Muscle layer of duodenum (tissue), 2 donors: ENCODE results near the gene CIRBP.
"Not testable (repeated sequence)": the region's sequence is repeated elsewhere in the genome, so short reads cannot be mapped to it uniquely, and the experiment has no call there.

ENCODE experiments used
- H3K27ac ChIP-seq: one replicate; pipeline ENCODE4 v1.7.0; 2013; ENCODE audit warnings: mild to moderate bottlenecking, low read length
- H3K27me3 ChIP-seq: one replicate; pipeline ENCODE4 v1.7.0; 2013; ENCODE audit warnings: low read depth, mild to moderate bottlenecking, control low read depth, low read length
- H3K36me3 ChIP-seq, 2 donors: one replicate each; pipeline ENCODE4 v1.7.0; 2013; ENCODE audit warnings: low read length in 2 of 2, control low read depth in 1 of 2, mild to moderate bottlenecking in 1 of 2; ENCODE audit not compliant: insufficient read depth in 2 of 2, control insufficient read depth in 1 of 2
- H3K4me1 ChIP-seq, 2 donors: one replicate each; pipeline ENCODE4 v1.7.0; 2013; ENCODE audit warnings: low read length in 2 of 2, mild to moderate bottlenecking in 2 of 2, control low read depth in 1 of 2, moderate library complexity in 1 of 2; ENCODE audit not compliant: insufficient read depth in 2 of 2, control insufficient read depth in 1 of 2
- H3K4me3 ChIP-seq, 2 donors: one replicate each; pipeline ENCODE4 v1.7.0; 2013; ENCODE audit warnings: low read length in 2 of 2, low read depth in 1 of 2, mild to moderate bottlenecking in 1 of 2
- H3K9me3 ChIP-seq, 2 donors: one replicate each; pipeline ENCODE4 v1.7.0; 2013; ENCODE audit warnings: low read length in 2 of 2, control low read depth in 1 of 2, mild to moderate bottlenecking in 1 of 2; ENCODE audit not compliant: control insufficient read depth in 1 of 2
- donor health status: healthy.

Gene CIRBP

DNA sequence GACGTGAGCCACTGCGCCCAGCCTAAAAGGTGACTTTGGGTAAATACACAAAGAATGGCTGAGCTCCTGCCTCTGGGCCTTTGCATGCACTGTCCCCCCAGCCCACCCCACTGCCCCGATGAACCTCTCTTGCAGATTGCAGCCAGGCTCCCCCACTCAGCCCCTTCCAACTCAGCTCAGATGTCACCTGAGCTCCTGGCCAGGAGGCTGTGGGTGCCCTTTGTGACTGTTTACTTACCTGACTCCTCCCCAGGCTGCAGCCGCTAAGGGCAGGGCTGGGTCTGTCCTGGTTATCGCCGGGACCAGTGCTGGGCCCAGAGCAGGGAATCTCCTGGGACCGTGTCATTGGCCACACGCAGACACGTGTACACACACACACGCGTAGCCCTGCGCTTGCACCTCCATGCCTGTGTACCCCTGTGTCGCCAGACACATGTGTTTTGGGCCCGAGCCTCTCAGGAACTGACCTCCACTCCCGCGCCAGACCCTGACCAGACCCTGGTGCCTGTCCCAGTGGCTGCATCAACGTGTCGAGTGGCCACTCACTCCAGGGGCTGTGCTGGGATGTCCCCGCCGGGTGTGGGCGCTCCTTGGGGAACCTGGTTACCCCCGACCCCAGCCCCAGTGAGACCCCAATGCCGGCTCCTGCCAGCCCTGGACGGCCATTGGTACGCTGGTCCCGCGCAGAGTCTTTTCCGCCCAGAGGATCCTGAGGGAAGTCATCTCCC lies 35.2 kb downstream of the CIRBP start:
- no peaks in the 10 kb centered on the region for H3K27me3 ChIP-seq
- no peak overlapping the region for H3K27ac ChIP-seq
- no peaks in the 10 kb centered on the region for H3K9me3 ChIP-seq
- no peaks in the 10 kb centered on the region for H3K36me3 ChIP-seq
- no peaks in the 10 kb centered on the region for H3K4me1 ChIP-seq
- H3K4me3 ChIP-seq, result no peak overlapping the region

DNA sequence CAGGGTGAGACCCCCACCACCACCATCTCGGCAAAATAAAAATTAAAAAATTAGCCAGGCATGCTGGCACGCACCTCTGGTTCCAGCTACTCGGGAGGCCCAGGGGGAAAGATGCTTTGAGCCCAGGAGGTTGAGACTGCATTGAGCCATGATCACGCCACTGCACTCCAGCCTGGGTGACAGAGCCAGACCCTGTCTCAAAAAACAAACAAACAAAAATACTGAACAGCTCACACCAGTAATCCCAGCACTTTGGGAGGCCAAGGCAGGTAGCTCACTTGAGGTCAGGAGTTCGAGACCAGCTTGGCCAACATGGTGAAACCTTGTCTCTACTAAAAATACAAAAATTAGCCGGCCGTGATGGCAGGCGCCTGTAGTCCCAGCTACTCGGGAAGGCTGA lies 36.2 kb downstream of the CIRBP start:
- not testable (repeated sequence) for H3K27me3 ChIP-seq, H3K9me3 ChIP-seq, H3K27ac ChIP-seq, H3K4me3 ChIP-seq, H3K36me3 ChIP-seq, H3K4me1 ChIP-seq

DNA sequence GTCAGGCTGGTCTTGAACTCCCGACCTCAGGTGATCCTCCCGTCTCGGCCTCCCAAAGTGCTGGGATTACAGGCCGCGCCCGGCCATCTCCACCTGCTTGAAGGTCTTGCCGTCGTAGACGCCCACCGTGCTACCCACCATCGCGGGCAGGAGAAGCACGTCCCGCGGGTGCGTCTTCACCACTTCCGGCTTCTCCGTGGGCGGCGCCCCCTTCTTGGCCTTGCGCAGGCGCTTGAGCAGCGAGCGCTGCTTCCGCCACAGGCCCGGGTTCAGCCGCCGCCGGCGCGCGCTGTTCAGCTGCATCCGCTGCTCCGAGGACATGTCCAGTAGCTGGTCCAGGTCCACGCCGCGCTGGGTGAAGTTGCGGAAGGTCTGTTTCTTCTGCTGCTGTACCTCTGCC lies 38.2 kb downstream of the CIRBP start:
- H3K27ac ChIP-seq, result no peak overlapping the region
- no peaks in the 10 kb centered on the region for H3K27me3 ChIP-seq
- H3K4me3 ChIP-seq, result no peak overlapping the region
- H3K36me3 ChIP-seq, result no peaks in the 10 kb centered on the region
- H3K9me3 ChIP-seq, result no peaks in the 10 kb centered on the region
- no peaks in the 10 kb centered on the region for H3K4me1 ChIP-seq

DNA sequence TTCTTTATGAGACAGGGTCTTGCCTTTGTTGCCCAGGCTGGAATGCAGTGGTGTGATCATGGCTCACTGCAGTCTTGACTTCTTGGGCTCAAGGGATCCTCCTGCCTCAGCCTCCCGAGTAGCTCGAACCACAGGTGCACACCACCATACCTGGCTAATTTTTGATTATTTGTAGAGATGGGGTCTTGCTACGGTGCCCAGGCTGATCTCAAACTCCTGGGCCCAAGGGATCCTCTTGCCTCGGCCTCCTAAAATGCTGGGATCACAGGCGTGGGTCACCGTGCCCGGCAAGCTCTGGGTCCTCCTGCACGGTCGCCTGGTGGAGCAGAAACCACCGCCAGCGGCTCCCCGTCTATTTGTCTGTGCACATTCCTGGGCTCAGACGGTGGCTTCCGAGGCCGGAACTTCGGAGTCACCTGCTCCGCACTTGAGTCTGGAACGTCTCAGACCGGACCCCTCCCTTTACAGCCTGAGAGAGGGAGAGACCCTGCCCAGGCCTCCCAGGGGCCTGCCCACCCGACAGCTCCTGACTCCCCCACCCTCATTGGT lies 38.7 kb downstream of the CIRBP start:
- Histone ChIP-seq H3K36me3 (no peaks in the 10 kb centered on the region), H3K27me3 (no peaks in the 10 kb centered on the region), H3K4me1 (no peaks in the 10 kb centered on the region), H3K4me3 (no peak overlapping the region), H3K27ac (no peak overlapping the region), H3K9me3 (no peaks in the 10 kb centered on the region)

DNA sequence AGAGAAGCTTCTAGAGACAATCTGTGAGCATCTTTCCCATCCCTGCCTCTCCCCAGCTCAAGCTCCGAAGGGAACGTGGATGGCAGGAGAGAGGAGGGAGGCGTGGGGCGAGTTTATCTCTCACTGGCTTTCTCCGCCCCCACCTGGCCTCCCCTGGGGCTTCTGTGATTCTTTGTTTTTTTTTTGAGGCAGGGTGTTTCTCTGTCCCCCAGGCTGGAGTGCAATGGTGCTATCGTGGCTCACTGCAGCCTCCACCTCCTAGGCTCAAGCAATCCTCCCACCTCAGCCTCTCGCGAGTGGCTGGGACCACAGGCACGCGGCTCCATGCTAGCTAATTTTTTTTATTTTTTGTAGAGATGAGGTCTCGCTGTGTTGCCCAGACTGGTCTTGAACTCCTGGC lies 39.6 kb downstream of the CIRBP start:
- H3K9me3 ChIP-seq, result no peaks in the 10 kb centered on the region
- H3K27ac ChIP-seq, result no peak overlapping the region
- H3K4me1 ChIP-seq, result no peaks in the 10 kb centered on the region
- no peaks in the 10 kb centered on the region for H3K36me3 ChIP-seq
- H3K4me3 ChIP-seq, result no peak overlapping the region
- H3K27me3 ChIP-seq, result no peaks in the 10 kb centered on the region

DNA sequence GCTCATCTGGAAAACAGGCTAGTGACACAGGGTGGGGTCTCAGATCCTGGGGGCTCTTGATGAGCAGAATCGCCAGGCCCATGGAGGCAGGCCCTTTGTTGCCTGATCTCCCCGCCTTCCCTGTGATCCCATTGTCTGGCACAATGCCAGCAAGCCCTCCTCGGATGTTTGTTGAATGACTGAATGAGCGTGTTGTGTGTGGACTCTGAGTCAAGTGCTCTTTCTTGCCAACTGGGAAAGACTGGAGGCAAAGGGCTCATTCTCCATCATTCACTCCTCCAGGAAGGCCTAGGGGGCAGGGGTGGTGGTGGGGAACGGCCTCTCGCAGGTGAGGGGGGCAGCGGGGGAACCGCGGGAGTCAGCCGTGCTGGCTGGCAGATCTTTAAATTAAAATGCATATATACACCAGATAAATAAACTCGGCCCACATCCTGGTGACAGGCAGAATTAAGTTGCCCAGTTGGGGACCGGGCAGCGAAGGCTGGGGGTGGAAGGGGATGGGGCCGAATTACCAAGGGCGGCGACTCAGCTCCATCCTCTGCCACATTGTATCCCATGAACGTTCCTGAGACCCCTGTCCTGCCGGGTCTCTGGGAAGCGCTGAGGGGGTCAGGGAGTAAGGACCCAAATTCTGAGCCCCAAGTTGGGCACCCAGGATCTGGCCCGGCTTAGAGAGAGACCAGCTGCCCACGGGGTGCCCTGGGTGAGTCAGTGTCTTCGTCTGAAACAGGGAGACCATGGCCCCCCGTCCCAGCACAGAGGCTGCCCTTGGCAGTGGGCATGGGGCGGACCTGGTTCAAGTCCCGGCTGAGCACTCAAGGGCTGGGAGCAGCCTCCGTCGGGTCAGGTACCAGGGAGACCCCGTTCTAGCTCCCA lies 41.1 kb downstream of the CIRBP start:
- Histone ChIP-seq H3K36me3 (no peaks in the 10 kb centered on the region), H3K27me3 (no peaks in the 10 kb centered on the region), H3K4me1 (no peaks in the 10 kb centered on the region), H3K9me3 (no peaks in the 10 kb centered on the region), H3K27ac (no peak overlapping the region), H3K4me3 (no peak overlapping the region)

DNA sequence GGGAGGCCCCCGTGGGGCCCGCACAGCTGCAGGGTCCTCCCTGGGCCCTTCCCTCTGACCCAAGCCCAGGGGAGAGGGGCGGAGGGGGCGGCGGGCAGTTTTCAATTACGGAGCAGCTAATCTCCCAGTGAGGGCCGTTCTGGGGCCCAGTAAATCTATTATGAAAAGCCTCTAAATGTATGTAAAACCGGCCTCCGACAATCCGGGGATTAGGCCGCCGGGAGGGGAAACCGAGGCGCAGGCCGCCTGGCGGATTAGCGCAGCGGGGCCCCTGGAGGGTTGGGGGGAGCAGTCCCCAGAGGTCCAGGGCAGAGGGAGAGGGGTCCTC lies 41.7 kb downstream of the CIRBP start:
- no peak overlapping the region for H3K4me3 ChIP-seq
- no peaks in the 10 kb centered on the region for H3K36me3 ChIP-seq
- no peaks in the 10 kb centered on the region for H3K27me3 ChIP-seq
- peaks cover 0 to 6% of the 10 kb centered on the region in 2 donors for H3K4me1 ChIP-seq
- no peak overlapping the region for H3K27ac ChIP-seq
- no peaks in the 10 kb centered on the region for H3K9me3 ChIP-seq

DNA sequence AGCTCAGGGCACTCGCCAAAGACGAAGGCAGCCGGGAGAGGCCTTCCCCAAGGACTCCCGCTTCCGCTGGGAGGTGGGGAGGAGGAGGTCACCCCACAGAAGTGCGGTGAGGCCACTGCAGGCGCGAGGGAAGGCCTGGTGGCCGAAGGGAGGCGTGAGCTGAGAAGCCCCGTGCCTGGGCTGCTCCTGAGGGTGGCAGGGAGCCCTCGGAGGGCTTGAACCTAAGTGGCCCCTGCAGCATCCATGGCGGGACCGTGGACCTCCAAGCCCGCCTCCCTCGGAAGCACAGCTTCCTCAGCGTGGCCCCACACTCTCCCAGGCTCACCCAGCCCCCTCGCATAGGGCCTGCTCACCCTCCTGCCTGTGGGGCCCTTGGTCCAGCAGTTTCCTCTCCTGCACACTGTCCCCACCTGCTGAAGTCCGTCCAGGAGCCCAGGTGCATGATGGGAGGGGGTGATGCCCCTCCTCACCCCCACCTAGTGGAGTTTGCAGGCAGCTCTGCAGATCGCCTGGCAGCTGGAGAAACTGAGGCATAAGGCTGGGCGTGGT lies 42.5 kb downstream of the CIRBP start:
- peaks cover 6% of the 10 kb centered on the region for H3K27me3 ChIP-seq

DNA sequence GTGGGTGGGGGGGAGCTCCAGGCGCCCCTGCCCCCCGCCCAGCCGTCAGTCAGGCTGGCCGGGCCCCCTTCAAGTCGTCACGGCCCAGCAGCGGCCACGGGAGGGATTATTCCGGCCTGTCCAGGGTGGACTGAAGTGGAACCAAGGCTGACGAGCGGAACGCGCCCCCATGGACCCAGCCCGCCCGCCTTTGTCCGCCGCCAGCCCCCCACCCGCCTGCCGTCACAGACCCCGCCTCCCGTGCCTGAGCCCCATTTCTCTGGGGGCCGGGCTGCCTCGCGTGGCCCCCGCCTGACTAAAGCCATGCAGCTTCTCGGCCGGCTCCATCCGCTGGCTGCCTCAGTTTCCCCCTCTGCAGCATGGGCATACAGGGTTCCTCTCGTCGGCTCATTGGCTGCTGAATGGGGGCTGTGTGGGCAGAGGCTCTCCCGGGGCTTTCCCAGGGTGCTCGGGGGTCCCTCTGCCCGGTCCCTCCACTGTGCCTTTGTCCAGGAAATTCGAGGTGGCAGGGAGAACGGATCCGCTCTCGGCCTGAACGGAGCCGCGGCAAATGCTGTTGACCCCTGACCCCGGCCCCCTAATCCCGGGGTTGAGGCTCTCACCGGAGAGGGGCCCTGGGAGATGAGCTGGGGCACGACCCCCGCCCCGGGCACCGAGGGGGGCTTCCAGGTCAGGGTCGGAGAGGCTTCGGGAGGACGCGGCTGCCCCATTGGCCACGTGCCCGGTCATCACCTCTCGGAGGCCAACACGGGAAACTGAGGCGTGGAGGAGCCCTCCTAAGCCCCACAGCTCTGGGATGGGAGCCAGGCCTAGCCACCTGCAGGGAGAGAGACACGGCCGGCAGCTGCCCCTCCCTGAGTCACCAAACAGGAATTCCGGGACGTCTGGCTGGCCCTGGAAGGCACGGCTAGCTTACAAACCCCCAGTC lies 43.9 kb downstream of the CIRBP start:
- H3K27me3 ChIP-seq, result peaks cover 11% of the 10 kb centered on the region

More for the DNA sequence above, 42.5 kb downstream of the CIRBP start:
- H3K4me1 ChIP-seq, result peaks cover 0 to 9% of the 10 kb centered on the region in 2 donors
- no peaks in the 10 kb centered on the region for H3K36me3 ChIP-seq
- no peak overlapping the region for H3K4me3 ChIP-seq
- H3K9me3 ChIP-seq, result no peaks in the 10 kb centered on the region
- no peak overlapping the region for H3K27ac ChIP-seq

DNA sequence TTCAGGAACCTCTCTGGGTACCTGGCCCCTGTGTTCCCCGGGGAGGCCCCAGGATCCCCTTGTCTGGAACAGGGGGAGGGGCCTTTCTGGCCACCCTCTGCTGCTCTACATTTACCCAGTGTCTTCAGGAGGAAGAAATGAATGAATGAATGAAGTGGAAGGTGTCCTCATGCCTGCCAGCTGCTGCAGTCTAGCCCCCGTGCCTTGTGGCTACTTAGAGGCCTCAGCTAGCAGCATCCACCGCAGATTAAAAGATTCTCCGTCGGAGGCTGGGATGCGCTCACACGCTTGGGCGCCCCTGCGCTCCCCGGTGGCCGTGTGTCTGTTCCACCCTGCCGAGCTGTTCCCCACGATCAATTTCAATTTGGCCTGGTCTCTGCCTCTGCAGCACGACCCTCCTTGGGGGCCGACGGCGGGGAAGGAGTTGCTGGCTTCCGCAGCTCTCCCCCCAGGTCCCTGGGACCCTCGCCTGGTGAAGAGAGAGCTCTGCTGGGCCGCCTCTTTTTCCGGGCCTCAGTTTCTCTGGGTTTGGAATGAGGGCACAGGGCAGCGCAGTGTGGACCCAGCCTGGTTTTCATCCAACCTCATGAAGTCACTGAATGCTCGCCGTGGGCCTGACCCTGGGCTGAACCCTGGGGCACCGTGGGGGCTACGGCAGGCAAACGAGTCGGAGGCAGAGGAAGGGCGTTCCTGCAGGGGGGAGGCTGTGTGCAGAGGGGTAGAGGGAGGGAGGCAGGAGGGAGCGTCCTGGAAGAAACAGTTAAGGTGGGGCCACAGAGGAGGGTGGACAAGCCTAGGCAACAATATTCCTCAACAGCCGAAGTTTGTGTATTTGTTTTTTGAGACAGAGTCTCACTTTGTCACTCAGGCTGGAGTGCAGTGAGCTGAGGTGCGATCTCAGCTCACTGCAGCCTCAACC lies 44.8 kb downstream of the CIRBP start:
- no peak overlapping the region for H3K27ac ChIP-seq
- no peaks in the 10 kb centered on the region for H3K9me3 ChIP-seq
- H3K4me1 ChIP-seq, result peaks cover 0 to 9% of the 10 kb centered on the region in 2 donors
- H3K27me3 ChIP-seq, result peaks cover 11% of the 10 kb centered on the region
- H3K36me3 ChIP-seq, result no peaks in the 10 kb centered on the region
- H3K4me3 ChIP-seq, result no peak overlapping the region

More for the DNA sequence above, 43.9 kb downstream of the CIRBP start:
- H3K27ac ChIP-seq, result no peak overlapping the region
- H3K9me3 ChIP-seq, result no peaks in the 10 kb centered on the region
- H3K4me3 ChIP-seq, result no peak overlapping the region
- H3K36me3 ChIP-seq, result no peaks in the 10 kb centered on the region
- H3K4me1 ChIP-seq, result peaks cover 0 to 9% of the 10 kb centered on the region in 2 donors
